A549 (cell line): ENCODE results near the gene TUT1.
A peak's percentile ranks its signal among the peaks of the same experiment; 100 is the strongest.

Source experiments
- CTCF ChIP-seq: fragments of >200 bp; sonication (Bioruptor Twin); formaldehyde crosslinking; IDR thresholded peaks from 3 replicates; pipeline ENCODE4 v1.5.1; 2016
- EP300 ChIP-seq, 2 experiments: fragments of >200 bp; sonication (Bioruptor Twin); formaldehyde crosslinking; IDR thresholded peaks; 2 replicates in 1 of 2; 3 replicates in 1 of 2; pipeline ENCODE4 v1.6.1; 2016 to 2017
- JUN ChIP-seq, 2 experiments: fragments of >200 bp; sonication (Bioruptor Twin); formaldehyde crosslinking; IDR thresholded peaks; 2 replicates in 1 of 2; 3 replicates in 1 of 2; pipeline ENCODE4 v1.6.1; 2016 to 2017
- MAX ChIP-seq: IDR thresholded peaks from 2 replicates; pipeline ENCODE4 v1.6.1; 2012
- MYC ChIP-seq: IDR thresholded peaks from 2 replicates; pipeline ENCODE4 v1.6.1; 2012; ENCODE audit warnings: mild to moderate bottlenecking, inconsistent platforms, low read length, improper control_type of control experiment, borderline replicate concordance
- SREBF2 ChIP-seq: fragments of 450-650 bp; IDR thresholded peaks from 2 replicates; pipeline ENCODE4 v1.6.1; 2014; ENCODE audit warnings: mild to moderate bottlenecking, moderate library complexity
- ZC3H11A ChIP-seq: fragments of 450-650 bp; IDR thresholded peaks from 2 replicates; pipeline ENCODE4 v1.6.1; 2014; ENCODE audit warnings: antibody characterized with exemption, mild to moderate bottlenecking

GRCh38 chr11:62591448-62592145 is at the start of gene TUT1:
- TF ChIP-seq ZC3H11A (peak; percentile 50; the same call in 1 of the 2 replicates), JUN (IDR thresholded peaks at IDR 0.05) (peak; percentile 81 to 97), MYC (peak; percentile 49; the same call in 1 of the 2 replicates), MAX (peak; percentile 95), EP300 (IDR thresholded peaks at IDR 0.05) (no peak), SREBF2 (no peak), CTCF (no peak)
